Putamen (tissue), 1 donor: Measurements from ENCODE around the gene YIPF3.
"Not testable (repeated sequence)": the region's sequence is repeated elsewhere in the genome, so short reads cannot be mapped to it uniquely, and the experiment has no call there.

ENCODE experiments used
- DNase-seq: peaks from one replicate; pipeline ENCODE4 v3.0.0-alpha.2; 2016; ENCODE audit warnings: low spot score

Gene YIPF3

DNA sequence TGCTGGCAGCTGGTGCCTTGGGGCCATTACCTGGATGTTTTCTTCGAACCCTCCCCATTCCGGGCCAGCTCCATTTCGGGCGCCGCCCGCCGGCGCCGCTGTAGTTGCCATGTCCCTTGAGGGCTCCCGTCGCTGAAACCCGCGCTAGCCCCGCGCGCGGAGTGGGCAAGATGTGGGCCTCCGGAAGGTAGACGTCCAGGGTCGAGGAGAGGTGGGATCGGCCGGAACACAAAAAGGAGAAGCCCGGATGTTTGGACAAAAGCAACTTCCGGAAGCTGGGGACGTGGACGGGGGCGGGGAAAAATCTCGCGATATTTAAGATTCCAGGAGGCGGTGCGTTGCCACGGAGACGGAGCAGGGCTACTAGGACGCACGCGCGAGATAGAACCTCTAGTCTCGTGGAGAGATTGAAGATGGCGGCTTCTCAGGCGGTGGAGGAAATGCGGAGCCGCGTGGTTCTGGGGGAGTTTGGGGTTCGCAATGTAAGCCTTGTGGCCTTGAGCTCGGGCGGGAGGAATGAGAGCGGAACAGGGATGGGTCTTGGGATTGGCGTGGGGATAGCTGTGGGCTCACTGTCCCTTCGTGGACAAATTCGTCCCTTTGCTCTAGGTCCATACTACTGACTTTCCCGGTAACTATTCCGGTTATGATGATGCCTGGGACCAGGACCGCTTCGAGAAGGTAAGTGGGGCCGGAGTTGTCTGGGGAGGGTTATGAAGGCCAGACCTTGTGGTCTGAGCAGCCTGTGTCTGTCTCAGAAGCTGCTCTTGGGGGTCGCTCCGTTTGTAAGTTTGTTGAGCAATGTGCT lies at the start of gene YIPF3, which contains the start of gene POLR1C:
Gene YIPF3 (minus strand): TSS at position 230 of the 808 bp plus-strand sequence. CDS start 119 bp downstream, at position 111.
Gene POLR1C (plus strand): TSS at position 393 of the 808 bp plus-strand sequence. CDS start 21 bp downstream, at position 414.
- DNase-seq, result peak; percentile 98

DNA sequence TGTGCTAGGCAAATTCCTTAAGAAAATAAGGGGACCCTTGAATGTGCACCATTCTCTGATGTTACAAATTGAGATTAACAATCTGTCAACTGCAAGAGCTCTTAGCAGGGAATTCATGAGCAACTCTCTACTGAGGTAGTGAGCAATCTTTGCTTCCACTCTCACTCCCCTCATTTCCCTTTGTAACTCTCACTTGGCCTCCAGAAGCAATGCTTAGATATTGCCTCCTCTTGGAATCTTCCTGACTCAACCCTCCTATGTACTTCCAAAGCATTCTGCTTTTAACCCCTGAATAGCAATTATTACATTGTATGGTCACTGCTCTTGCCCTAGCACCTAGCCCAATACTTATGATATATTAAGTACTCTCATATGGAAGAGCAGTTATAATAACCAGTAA lies 42.6 kb upstream of the YIPF3 start:
- DNase-seq, result no peak

DNA sequence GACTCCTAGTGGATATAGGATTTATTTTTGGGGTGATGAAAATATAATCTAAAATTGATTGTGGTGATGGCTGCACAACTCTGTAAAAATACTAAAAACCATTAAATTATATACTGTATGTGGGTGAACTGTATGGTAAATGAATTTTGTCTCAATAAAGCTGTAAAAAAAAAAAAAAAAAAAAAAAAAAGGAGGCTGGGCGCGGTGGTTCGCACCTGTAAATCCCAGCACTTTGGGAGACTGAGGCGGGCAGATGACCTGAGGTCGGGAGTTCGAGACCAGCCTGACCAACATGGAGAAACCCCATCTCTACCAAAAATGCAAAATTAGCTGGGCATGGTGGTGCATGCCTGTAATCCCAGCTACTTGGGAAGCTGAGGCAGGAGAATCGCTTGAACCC lies 40.9 kb upstream of the YIPF3 start:
- not testable (repeated sequence) for DNase-seq

DNA sequence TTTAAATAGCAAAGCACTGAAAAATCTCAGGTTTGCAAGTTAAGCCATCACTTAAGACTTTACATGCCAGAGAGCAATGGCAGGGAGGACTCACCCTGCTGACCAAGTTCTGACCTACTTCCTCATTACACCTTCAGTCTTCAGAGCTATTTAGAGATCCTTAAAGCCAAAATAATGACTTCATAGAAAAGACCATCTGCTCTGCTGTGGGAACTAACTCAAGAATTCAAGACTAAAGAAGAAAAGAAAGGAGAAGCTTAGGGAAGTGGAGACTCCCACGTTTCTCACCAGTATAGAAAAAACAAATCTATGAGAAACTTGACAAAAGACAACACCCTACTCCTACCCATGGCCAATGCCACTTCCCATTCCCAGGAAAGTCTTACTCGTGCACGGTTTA lies 30.5 kb upstream of the YIPF3 start:
- no peak for DNase-seq

DNA sequence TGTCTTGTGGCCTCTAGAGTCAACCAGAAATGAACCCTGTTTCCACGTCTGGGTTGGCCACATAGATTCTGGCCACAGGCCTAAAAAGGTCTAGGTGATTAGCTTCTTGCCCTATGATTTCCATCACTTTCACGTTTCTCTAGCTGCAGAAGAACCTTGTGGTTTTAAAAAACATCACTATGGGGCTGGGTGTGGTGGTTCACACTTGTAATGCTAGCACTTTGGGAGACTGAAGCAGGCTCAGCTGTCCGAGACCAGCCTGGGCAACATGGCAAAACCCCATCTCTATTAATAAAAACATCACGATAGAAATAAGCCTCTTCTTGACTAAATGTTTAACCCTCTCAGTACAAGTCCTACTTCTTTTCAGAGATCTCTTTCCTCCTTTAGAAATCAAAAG lies 27.7 kb upstream of the YIPF3 start:
- DNase-seq, result no peak

DNA sequence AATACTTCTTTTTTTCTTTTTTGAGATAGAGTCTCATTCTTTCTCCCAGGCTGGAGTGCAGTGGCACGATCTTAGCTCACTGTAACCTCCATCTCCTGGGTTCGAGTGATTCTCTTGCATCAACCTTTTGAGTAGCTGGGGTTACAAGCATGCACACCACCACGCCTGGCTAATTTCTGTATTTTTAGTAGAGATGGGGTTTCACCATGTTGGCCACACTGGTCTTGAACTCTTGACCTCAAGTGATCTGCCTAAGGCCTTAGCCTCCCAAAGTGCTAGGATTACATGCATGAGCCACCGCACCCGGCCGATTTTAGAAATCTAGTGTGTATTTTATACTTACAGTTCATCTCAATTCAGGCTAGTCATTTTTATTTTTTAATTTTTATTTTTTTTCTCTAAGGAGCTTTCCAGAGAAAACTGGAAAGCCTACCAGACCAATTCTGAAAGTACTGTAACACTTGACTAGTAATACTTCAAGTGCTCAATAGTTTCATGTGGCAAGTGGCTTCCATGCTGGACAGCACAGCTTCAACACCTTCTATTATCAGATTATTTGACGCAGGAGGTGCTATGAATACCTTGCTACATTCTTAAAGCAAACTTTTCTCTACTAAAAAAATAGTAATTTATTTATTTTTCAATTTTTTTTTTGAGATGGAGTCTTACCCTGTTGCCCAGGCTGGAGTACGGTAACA lies 25.2 kb upstream of the YIPF3 start:
- no peak for DNase-seq

DNA sequence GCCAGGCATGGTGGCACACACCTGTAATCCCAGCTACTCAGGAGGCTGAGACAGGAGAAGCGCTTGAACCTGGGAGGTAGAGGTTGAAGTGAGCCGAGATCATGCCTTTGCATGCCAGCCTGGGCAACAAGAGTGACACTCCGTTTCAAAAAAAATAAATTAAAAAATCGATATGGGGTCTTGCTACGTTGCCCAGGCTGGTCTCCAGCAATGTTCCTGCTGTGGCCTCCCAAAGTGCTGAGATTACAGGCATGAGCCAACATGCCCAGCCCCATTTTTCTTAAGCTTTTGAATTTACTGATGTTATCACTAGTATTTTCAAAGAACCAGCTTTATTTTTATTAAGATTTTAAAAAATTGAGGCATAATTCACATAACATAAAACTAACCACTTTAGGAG lies 23.8 kb upstream of the YIPF3 start:
- no peak for DNase-seq

DNA sequence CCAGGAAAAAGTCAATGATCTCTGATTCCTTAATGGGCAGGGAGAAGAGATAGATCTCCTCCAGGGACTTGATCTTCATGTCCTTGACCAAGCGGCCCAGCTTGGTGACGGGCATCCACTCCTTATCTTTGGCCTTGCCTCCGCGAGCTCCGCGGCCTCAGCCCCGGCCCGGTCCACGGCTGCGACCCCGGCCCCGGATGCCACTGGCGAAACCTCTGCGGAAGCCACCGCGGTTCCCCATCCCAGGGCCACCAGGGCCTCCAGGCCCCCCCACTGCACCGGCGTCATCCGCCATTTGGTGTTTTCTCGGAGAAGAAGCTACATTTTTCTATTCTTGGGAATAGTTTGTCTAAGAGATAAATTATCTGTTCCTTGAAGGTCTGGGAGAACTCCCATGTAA lies 22.7 kb upstream of the YIPF3 start:
- DNase-seq, result not testable (repeated sequence)

DNA sequence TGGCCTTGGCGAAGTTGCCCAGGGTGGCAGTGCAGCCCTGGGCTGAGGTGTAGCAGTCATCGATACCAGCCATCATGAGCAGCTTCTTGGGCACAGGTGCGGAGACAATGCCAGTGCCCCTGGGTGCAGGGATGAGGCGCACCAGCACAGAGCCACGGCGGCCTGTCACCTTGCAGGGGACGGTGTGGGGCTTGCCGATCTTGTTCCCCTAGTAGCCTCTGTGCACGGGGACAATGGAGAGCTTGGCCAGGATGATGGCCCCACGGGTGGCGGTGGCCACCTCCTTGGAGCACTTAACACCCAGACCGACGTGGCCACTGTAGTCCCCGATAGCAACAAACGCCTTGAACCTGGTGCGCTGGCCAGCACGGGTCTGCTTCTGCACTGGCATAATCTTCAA lies 22.3 kb upstream of the YIPF3 start:
- DNase-seq, result not testable (repeated sequence)

DNA sequence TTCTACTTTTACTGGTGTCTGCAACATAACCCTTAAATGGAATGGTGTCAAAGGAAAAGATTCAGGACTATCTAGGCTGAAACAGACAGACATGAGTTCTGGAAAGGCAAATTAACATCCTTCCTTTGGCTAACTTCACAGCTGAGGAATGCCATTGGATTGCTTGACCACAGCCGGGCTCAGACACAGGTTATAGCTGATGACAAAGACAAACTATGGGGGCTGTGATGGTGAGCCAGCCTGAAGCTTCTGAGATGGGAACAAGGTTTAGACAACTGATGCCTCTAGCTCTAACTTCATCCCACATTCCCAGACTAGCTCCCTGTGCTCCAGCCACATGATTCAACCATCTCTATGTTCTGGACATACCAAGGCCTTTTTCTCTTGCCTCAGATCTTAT lies 15.5 kb upstream of the YIPF3 start:
- DNase-seq, result no peak

DNA sequence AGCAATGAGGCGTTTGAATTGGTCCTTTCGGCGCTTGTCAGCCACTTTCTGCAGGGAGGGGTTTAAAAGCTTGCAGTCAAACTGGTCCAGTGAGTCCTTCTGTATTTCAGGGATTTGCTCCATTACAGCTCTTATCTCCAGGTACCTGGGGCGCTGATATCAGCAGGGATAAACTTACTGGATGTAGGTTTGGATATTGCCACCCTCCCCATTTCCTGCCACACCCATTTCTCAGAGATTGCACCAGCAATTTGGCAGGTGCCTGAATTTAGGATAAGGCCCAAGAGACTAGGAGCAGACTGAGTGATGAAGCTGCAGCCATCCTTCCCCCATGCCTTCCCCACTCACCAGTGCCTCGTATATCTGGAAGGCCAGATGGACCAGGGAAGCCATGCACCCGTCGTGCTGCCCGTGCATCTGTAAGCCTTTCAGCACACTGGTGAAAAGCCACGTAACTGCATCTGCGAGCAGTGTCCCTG lies 7.8 kb upstream of the YIPF3 start:
- DNase-seq, result no peak

DNA sequence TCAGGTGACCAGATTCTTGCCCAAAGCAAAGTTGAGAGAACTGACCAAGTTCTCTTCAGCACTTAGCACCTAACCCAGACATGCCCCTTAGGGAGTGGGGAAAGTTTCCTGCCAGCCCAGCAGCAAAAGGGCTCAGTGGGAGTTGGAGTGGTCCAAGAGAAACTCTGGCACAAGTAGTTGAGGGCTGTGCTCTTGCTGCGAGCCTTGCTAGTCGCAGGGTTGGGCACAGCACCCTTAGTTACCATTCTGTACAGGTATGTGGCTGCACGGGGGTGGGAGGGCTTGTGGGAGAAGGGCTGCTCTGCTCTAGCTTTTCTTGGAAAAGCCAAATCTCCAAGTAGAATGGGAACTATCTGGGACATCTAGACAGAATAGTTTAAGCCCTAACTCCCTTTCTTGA lies 6.6 kb upstream of the YIPF3 start:
- no peak for DNase-seq

DNA sequence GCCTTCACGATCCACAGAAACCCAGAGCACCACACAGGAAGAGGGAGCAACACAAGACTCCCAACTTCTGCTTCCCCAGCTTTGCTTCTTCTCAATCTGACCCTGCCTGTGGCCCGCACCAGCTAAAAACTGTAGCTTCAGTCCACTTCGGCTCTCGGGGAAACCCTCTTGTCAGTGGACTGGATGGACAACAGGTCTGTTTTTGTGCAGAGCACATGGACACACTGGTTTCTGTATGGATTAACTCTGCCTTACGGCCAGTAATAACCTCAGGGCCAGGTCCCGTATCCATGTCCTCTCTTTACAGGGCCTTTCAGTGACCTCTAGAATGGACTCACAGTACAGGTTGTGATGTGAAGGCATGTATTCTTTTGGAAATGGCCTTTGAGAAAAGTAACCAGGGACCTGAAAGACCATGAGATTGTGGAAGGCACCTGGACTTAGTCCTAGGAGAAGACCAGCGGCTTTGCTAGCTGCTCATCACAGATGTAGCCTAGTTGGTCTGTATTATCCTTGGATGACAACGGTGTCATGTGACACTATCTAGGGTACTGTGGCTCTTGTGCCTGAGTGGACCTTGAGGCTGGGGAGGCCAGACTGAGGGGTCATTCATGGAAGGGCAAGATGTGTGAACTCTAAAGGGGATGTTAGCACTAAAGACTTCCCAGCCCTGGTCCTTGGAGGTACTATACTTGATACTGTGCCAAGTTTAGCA lies 6.0 kb upstream of the YIPF3 start:
- DNase-seq, result no peak

DNA sequence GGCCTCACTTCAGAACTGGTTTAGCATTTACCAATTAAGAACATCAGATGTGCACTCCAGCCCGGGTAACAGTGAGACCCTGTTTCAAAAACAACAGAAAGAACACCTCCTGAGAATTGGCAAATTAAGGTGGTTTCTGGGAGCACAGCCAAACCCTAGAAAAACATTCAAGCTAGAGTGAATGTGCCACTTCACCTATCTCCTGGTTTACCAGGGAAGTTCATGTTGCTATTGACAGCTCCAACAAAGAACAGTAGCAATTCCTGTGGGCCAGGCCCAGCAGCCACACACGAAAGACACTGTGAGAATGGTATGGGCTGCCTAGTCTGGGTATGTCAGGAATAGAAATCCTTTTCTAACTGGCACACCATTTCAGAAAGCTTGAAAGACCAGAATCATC lies 5.1 kb upstream of the YIPF3 start:
- no peak for DNase-seq

DNA sequence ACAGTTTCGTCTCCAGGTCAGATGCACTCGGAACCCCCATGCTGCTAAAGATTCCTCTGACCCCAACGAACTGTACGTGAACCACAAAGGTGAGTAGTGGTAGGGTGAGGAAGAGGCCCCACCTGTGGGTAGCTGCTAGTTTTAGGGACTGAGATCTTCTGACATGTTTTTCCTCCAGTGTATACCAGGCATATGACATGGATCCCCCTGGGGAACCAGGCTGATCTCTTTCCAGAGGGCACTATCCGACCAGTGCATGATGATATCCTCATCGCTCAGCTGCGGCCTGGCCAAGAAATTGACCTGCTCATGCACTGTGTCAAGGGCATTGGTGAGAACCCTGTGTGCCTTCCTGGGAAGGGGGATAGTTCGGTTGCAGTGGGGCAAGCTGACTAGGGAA lies 3.4 kb upstream of the YIPF3 start:
- no peak for DNase-seq

DNA sequence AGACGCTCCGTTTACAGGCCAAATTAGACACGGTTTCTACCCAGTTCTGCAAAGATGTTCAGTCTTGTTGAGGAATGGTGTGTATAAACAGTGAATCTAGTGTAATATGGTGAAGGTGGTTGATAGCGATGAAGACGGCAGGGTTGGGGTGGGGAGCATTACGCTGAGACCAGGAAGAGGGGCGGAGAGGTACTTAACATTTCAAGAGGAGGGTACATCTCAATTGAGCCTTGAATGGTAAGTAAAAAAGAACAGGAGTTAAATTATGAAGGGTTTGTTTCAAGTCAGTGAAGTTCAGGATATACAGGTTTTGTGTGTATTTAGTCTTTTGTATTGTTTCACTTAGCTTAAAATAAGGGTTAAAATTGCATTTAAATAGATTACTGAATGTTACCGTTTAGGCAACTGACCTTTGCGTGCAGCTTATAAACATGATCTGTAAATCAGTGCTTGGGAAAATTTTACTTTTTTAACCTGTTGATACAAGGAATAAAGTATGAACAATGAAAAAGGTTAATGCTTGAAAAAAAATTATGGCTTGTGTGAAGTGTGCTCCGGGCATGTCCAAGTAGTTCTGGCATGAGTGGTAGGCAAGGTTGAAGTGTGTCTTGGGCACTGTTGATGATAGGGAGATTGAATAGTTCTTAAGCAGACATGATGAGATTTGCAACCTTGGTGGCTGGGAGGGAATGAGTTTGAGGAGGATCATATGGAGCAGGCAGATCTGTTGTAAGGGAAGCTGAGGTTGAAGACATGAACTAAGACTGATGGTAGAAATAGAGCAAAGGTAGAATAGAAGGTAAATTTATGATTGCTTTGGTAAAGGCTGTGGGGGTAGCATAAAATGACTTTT lies 1.0 kb upstream of the YIPF3 start:
- no peak for DNase-seq

DNA sequence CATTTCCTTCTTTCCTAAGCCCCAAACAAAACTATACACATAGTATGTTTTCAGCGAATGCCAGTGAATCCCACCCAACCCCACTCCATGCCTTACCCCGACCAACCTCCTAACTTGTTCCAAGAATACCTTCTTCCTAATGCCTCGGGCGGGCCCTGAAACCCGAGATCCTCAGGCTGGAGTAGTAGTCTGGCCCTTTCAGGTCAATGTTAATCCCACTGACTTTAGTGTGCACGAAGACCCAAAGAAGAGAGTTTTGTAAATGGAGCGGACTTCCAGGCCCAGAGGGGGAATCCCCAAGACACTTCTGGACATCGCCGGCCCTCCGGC lies 394 bp downstream of the YIPF3 start:
- no peak for DNase-seq

DNA sequence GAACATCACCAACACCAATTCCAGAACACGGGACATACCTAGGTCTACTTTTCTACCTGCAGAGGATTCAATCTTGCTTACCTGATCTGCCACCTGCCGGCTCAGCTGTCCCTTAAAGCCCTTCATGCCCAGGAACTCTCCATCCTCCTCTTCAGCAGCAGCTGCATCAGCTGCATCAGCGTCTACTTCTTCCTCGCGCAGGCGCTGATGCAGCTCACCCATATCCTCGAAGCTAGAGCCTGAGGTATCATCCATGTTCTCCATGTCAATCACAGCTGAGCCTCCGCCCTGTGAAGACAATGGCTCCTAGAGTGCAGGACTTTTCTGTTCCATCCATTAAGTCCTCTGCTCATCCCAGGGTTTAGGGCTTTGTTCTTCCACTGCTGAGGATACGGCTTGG lies 918 bp downstream of the YIPF3 start:
- DNase-seq, result no peak

DNA sequence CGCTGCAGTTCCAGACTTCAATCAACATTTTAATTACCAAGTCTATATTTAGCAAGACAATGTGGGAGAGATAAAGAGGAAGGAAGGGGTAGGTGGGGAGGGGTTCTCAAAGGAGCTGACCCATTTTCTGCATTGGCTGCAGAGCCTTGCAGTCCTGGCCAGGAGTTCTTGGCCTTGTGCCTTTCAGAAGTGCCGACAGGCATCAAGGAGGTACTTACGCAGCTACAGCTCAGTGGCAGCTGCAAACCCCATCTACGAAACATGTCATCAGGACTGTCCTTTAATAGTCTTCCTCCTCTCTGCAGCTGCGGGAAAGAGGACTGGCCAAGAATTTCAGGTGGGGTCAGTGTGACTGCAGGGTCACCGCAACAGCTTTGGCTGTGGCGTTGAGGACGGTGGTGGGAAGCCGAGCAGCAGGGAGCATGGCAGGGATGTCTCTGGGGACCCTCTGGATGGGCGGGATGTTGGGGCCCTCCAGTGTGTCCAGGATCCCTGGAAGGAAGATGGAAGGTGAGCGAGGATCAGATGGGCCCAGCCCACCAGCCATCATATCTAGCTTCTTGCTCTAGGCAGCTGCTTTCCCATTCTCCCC lies 4.8 kb downstream of the YIPF3 start:
- no peak for DNase-seq

DNA sequence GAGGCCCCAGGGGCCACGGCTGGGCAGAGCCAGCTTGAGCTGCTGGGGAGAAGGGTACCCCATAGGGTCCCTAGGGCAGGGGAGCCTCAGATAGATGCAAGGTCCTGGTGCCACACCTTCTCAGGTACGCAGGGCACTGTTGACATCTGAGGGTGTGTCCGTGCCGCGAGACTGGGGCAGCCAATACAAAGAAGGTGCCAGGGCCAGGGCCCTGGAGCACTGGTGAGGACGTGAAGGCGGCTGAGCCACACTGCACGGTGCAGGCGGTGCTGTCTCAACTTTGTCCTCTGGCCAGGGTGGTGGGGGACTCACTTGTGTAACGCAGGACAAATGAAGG lies 5.9 kb downstream of the YIPF3 start:
- DNase-seq, result no peak

DNA sequence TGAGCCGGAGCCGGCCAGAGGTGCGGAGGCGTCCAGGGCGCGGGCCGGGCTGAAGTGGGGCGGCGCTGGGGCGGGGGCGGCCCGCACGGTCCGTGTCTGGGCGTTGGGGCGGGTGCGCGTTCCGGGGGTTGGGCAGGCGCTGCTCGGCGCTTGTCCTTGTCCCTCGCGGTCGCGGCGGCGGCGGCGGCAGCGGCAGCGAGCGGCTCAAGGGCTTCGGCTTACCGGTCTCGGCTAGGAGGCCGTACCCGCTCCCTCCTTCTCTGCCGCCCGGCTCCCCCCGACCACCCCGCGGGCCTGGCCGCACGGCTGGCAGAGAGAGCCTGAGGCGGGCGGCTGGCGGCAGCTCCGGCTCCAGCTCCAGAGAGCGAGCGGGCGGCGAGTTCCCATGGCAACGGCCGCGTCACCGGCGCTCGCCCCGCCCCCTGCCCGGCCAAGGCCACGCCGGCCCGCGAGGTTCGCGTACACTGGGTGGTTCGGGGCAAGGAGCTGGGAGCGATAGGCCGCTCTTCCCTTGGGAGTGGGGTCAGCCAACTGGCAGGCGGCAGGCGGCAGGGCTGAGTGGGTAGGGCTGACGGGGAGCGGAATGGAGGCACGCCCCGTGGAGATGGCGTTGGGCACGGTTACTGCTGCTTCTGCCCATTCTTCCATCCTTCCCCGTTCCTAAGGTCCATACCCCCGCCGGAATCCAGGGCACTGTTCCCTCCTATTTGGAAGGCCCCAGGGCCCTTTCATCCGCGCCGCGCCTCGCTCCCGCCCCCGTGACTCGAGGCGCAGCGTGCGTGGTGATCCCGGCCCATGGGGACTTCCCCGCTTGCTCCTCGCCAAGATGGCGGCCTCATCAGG lies 6.5 kb downstream of the YIPF3 start, which contains the start of gene LRRC73:
Gene LRRC73 (minus strand): TSS at position 363 of the 843 bp plus-strand sequence. CDS start 561 bp downstream, outside the sequence.
- peak; percentile 84 for DNase-seq
